ENCODE measurements around the gene RCOR1. TPM values are rescaled to one million over a fixed set of nuclear protein-coding genes. Genes with fewer than 3 reads are reported as not detected.
"Not testable (repeated sequence)": the region's sequence is repeated elsewhere in the genome, so short reads cannot be mapped to it uniquely, and the experiment has no call there.

The RCOR1 gene
- total RNA-seq, 4 donors from 2014 or later, result 15.7 to 31.0 (median 25.8) TPM

DNA sequence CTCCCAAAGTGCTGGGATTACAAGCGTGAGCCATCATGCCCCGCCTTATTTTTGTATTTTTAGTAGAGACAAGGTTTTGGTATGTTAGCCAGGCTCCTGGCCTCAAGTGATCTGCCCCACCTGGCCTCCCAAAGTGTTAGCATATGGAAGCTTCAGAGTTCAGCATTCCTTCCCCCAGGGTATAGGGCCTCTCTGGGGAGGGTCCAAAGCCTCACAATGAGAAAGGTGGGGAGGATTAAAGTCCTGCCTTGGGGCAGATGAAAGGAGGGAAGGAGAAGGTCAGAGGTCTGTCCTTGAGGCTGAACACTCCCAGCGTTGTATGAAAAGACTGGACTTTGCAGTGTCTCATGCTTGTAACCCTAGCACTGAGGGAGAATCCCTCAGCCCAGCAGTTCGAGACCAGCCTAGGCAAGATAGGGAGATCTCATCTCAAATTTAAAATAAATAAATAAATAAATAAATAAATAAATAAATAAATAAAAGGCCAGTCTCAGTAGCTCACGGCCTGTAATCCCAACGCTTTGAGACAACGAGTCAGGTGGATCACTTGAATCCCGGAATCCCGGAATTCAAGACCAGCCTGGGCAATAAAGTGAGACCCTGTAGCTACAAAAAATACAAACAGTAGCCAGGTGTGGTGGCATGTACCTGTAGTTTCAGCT, 22.0 kb upstream of the RCOR1 start:
- no peak overlapping the region for H3K4me3 ChIP-seq
- H3K9me3 ChIP-seq, result no peaks in the 10 kb centered on the region
- no peak overlapping the region for H3K27ac ChIP-seq
- WGBS, 2 donors (ENCODE audit: low coverage in 1 of 2), result 90 to 95% methylated on average over 9 of the region's 9 CpGs
- in situ Hi-C loops (cut with MboI; ENCODE audit: low pct_ligation_motif_present in 1 of 4, low pct_unique_long_range_greater_than_20kb in 1 of 4, low sequenced_read_pairs in 3 of 4), result no loop called here
- intact Hi-C loops (cut with DNase I; ENCODE audit: low total_unique reads), result no loop called here
- H3K27me3 ChIP-seq, result no peaks in the 10 kb centered on the region
- TF ChIP-seq CTCF (IDR thresholded peaks at IDR 0.05), result no peak
- no peak for TF ChIP-seq POLR2A (IDR thresholded peaks at IDR 0.05)
- no peak for TF ChIP-seq EP300 (IDR thresholded peaks at IDR 0.05; ENCODE audit: low read depth)
- TF ChIP-seq POLR2AphosphoS5 (IDR thresholded peaks at IDR 0.05), result no peak
- no peak for DNase-seq
- peaks cover 0 to 10% (median 2%) of the 10 kb centered on the region in 4 donors for H3K4me1 ChIP-seq
- no peaks in the 10 kb centered on the region for H3K36me3 ChIP-seq

DNA sequence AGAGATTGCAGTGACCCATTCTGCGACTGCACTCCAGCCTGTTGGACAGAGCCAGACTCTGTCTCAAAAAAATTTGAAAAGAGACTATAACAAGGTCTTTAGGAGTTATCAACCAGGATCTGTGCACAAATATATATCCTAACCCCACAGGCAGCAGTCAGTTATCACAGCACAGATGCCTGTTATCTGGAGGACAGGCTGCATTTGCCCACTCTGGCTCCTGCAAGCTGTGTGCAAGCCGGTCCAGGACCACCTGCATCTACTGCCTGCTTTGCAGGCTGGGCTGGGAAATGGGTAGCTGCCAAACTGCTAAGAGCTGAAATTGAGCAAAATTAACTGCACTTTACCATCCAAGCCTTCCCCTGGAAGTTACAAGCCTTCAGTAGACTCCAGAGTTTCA, 21.4 kb upstream of the RCOR1 start:
- Histone ChIP-seq H3K27ac (no peak overlapping the region), H3K9me3 (no peaks in the 10 kb centered on the region), H3K36me3 (no peaks in the 10 kb centered on the region), H3K27me3 (no peaks in the 10 kb centered on the region), H3K4me1 (peaks cover 0 to 10% (median 2%) of the 10 kb centered on the region in 4 donors), H3K4me3 (no peak overlapping the region)
- no peak for DNase-seq
- 100% methylated on average over 1 of the region's 2 CpGs; no CpG with 5 or more reads in 1 of the 2 donors for WGBS, 2 donors (ENCODE audit: low coverage in 1 of 2)
- in situ Hi-C loops (cut with MboI; ENCODE audit: low pct_ligation_motif_present in 1 of 4, low pct_unique_long_range_greater_than_20kb in 1 of 4, low sequenced_read_pairs in 3 of 4) (no loop called here), intact Hi-C loops (cut with DNase I; ENCODE audit: low total_unique reads) (no loop called here)
- no peak for TF ChIP-seq CTCF (IDR thresholded peaks at IDR 0.05)
- TF ChIP-seq EP300 (IDR thresholded peaks at IDR 0.05; ENCODE audit: low read depth), result no peak
- no peak for TF ChIP-seq POLR2AphosphoS5 (IDR thresholded peaks at IDR 0.05)
- TF ChIP-seq POLR2A (IDR thresholded peaks at IDR 0.05), result no peak

- DNase-seq, result no peak
- Histone ChIP-seq H3K4me1 (peaks cover 0 to 10% (median 2%) of the 10 kb centered on the region in 4 donors), H3K27ac (no peak overlapping the region), H3K36me3 (no peaks in the 10 kb centered on the region), H3K4me3 (no peak overlapping the region), H3K27me3 (no peaks in the 10 kb centered on the region), H3K9me3 (no peaks in the 10 kb centered on the region)
- no peak for TF ChIP-seq CTCF (IDR thresholded peaks at IDR 0.05)
- TF ChIP-seq EP300 (IDR thresholded peaks at IDR 0.05; ENCODE audit: low read depth), result no peak
- intact Hi-C loops (cut with DNase I; ENCODE audit: low total_unique reads), result no loop called here
- in situ Hi-C loops (cut with MboI; ENCODE audit: low pct_ligation_motif_present in 1 of 4, low pct_unique_long_range_greater_than_20kb in 1 of 4, low sequenced_read_pairs in 3 of 4), result no loop called here
- 95% methylated on average over 10 of the region's 10 CpGs for WGBS, 2 donors (ENCODE audit: low coverage in 1 of 2)
Measured at GRCh38 chr14:102571478-102572042, 20.9 kb upstream of the RCOR1 start.

DNA sequence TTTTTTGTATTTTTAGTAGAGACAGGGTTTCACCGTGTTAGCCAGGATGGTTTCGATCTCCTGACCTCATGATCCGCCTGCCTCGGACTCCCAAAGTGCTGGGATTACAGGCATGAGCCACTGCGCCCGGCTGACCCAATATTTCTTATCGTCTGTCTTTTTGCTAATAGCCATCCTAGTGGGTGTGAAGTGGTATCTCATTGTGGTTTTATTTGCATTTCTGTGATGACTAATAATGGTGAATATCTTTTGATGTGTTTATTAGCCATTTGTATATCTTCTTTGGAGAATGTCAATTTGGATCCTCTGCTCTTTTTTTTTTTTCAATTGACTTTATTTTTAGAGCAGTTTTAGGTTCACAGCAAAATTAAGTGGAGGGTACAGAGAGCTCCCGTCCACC, 19.3 kb upstream of the RCOR1 start:
- H3K27me3 ChIP-seq; H3K4me1 ChIP-seq; H3K9me3 ChIP-seq; intact Hi-C loops (cut with DNase I; ENCODE audit: low total_unique reads); H3K36me3 ChIP-seq; in situ Hi-C loops (cut with MboI; ENCODE audit: low pct_ligation_motif_present in 1 of 4, low pct_unique_long_range_greater_than_20kb in 1 of 4, low sequenced_read_pairs in 3 of 4); H3K4me3 ChIP-seq; DNase-seq; H3K27ac ChIP-seq: not testable (repeated sequence)
- 68 to 83% methylated on average over 8 of the region's 8 CpGs for WGBS, 2 donors (ENCODE audit: low coverage in 1 of 2)

All from transverse colon (tissue), 4 donors.